HG03432 (cell line): ENCODE measurements around the gene SMAD6.
"Not testable (repeated sequence)": the region's sequence is repeated elsewhere in the genome, so short reads cannot be mapped to it uniquely, and the experiment has no call there.

Experiments used
- ATAC-seq: cut with Tn5 transposase; IDR thresholded peaks from one replicate; pipeline ENCODE4 v1.9.1; 2021; ENCODE audit warnings: mild to moderate bottlenecking, moderate library complexity; ENCODE audit not compliant: unreplicated experiment

Gene SMAD6

GRCh38 chr15:66816201-66816600 lies 114.2 kb downstream of the SMAD6 start:
- no peak for ATAC-seq

DNA sequence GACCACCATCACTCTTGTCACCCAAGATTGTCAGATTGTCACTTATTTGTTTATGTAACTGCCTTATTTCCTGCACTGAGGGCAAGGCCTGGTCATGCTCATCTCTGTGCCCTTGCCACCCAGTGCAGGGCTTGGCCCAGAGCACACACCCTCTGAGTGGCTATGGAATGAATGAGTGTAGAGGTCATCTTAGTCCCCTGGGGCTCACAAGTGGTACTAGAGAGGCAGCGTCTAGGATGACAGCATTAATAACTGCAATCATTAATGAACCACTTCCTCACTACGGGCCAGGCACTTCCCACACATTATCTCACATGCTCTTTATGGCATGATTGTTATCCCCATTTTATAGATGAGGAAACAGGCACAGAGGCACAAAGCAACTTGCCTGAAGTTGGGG lies 117.0 kb downstream of the SMAD6 start:
- peak; percentile 69 for ATAC-seq

- no peak for ATAC-seq
Observed at GRCh38 chr15:66820481-66821176, 118.6 kb downstream of the SMAD6 start.

- ATAC-seq: no peak
Observed at GRCh38 chr15:66821307-66821706, 119.3 kb downstream of the SMAD6 start.

DNA sequence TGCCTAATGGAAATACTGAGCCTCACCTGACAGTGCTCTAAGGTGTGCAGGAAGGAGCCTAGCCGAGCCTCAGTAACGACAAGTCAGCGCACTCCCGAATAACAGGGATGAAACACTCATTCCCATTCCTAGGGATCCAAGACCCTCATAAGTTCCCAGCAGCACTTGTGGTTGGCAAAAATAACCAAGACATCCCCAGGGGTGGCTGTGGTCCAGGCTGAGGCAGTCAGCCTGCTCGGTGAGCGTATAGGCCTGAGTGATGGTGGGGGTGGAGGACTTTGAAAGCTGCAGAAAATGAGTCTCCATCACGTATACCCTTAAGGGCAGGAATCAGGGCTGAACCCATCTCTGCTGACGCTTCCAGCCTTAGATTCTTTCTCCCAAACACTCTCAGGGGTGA lies 120.1 kb downstream of the SMAD6 start:
- ATAC-seq: no peak

DNA sequence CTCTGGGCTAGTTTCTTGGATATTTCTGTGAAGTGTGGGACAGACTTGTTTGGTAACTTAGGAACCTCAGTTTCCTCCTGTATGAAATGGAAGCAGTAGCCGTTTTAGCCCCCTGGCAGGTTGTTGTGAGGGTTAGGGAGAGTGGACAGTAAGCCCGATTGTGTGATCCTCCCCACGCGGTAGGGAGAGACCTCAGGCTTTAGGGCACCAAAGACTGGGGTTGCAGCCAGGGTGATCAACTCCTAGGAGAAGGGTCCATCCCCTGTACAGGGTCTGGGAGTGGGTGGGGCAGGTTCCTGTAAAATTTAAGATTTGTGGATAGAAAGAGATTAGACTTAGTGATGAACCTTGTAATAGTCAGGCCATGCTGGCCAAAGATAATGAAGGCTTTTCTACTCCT lies 120.5 kb downstream of the SMAD6 start:
- no peak for ATAC-seq

- no peak for ATAC-seq
Observed at GRCh38 chr15:66823601-66824000, 121.6 kb downstream of the SMAD6 start.

DNA sequence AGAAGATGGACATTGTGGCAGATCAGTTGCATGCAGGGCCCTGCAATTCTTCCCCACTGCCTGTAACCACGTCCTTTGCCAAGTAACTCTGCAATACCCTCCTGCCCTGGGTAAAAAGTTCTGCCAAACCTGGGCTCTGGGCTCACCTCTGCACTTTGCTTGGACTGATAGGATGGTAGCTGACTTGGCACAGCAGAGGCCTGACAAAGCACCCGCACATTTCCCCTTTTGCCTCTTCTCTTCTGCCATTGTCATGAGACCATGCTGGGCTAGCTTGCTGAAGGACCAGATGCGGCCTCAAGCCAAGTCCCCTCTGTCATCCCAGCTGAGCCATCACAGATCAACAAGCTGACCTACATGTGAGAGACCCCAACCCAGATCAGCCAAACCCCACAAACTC lies 122.4 kb downstream of the SMAD6 start:
- ATAC-seq: no peak

DNA sequence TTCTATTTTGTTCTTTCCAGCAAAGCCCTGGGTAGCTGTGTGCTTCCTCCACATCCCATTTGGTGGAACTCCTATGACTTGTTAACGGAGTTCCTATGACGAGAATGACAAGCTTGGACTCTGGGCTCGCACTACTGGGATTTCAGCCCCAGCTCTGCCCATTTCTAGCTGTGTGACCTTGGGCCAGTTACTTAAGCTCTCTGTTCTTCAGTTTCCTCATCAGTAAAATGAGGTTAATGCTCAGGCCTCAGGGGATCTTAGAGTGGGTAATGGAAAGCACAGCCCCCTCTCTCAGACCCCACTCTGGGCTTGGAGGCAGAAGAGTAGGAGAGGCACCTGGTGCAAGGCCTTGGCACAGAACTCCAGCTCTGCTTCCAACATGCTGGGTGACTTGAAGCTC lies 123.1 kb downstream of the SMAD6 start:
- no peak for ATAC-seq

- ATAC-seq: no peak
Observed at GRCh38 chr15:66825731-66826130, 123.7 kb downstream of the SMAD6 start.

DNA sequence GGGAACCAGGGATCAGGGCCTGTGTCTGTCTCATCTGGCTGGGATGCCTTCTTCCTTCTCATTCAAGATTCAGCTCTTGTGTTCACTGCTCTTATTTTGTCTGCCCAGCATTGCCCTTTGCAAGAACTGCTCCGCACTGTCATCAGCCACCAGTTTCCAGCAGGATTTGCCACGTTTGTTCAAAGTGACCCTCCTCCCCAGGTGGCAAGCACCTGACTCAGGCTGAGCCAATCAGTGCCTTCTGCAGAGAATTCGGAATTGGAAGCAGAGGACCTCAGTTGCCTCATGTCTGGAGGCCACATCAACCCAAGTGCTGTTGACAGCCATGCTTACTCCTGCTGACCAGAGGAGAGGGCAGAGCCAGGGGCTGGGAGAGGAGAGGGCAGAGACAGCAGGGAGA lies 124.5 kb downstream of the SMAD6 start:
- no peak for ATAC-seq

- no peak for ATAC-seq
Observed at GRCh38 chr15:66827039-66827697, 125.1 kb downstream of the SMAD6 start.

GRCh38 chr15:66827698-66828055 lies 125.6 kb downstream of the SMAD6 start:
- no peak for ATAC-seq

- ATAC-seq: not testable (repeated sequence)
Observed at GRCh38 chr15:66828817-66829541, 126.9 kb downstream of the SMAD6 start.

GRCh38 chr15:66829551-66830121 lies 127.6 kb downstream of the SMAD6 start:
- no peak for ATAC-seq

GRCh38 chr15:66830358-66830757 lies 128.3 kb downstream of the SMAD6 start:
- ATAC-seq: no peak

- ATAC-seq: no peak
Observed at GRCh38 chr15:66830823-66831222, 128.8 kb downstream of the SMAD6 start.

GRCh38 chr15:66831289-66831688 lies 129.3 kb downstream of the SMAD6 start:
- no peak for ATAC-seq

DNA sequence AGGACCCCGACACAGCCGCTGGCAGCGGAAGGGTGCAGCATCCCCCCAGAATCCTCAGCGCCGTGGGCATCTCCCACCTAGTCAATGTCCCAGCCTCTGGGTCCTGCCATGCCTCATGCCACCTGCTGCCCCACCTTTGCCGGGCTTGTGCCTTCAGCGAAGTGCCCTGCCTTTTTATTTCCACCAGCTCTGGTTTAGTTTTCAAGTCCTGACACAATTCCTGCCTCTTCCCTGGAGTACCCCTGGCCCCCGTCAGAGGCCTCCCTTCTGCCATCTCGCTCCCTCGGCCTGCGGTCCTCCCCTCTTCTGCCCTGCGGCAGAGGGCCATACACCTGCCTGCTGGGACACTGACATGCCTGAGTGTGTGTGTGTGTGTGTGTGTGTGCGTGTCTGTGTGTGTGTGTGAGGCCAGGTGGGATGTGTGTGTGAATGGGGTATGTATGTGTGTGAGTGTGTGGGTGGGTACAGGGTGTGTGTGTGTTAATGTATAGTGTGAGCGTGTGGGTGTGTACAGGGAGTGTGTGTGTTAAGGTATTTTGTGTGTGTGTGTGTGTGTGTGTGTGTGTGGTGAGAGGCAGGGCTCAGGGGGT lies 129.9 kb downstream of the SMAD6 start:
- no peak for ATAC-seq
